Neuronal stem cell (in vitro differentiated cells): ENCODE data around the gene SCN5A.

ENCODE experiments used
- DNase-seq: peaks from one replicate; pipeline ENCODE4 v3.0.0-alpha.2; 2013; ENCODE audit warnings: low spot score
- H2AFZ ChIP-seq: one replicate; pipeline ENCODE4 v1.6.1; 2013; ENCODE audit warnings: mild to moderate bottlenecking, low read length, inconsistent platforms
- H2AK5ac ChIP-seq: 2 replicates; pipeline ENCODE4 v1.6.1; 2013; ENCODE audit warnings: low read depth, mild to moderate bottlenecking, inconsistent platforms, low read length, moderate library complexity, mixed read lengths
- H2BK120ac ChIP-seq: 2 replicates; pipeline ENCODE4 v1.6.1; 2013; ENCODE audit warnings: low read depth, mild to moderate bottlenecking, inconsistent platforms, low read length, moderate library complexity, mixed read lengths
- H2BK12ac ChIP-seq: one replicate; pipeline ENCODE4 v1.6.1; 2013; ENCODE audit warnings: low read length, inconsistent platforms
- H2BK15ac ChIP-seq: 2 replicates; pipeline ENCODE4 v1.6.1; 2013; ENCODE audit warnings: mild to moderate bottlenecking, low read length, inconsistent platforms, mixed read lengths
- H2BK5ac ChIP-seq: one replicate; pipeline ENCODE4 v1.6.1; 2013; ENCODE audit warnings: inconsistent platforms, mild to moderate bottlenecking, low read length, moderate library complexity
- H3K14ac ChIP-seq: one replicate; pipeline ENCODE4 v1.6.1; 2013; ENCODE audit warnings: low read length, inconsistent platforms
- H3K18ac ChIP-seq: 2 replicates; pipeline ENCODE4 v1.6.1; 2013; ENCODE audit warnings: low read length, inconsistent platforms
- H3K23ac ChIP-seq: 2 replicates; pipeline ENCODE4 v1.6.1; 2013; ENCODE audit warnings: low read depth, mild to moderate bottlenecking, mixed read lengths, low read length, inconsistent platforms; ENCODE audit not compliant: poor library complexity
- H3K27ac ChIP-seq: replicated peaks from 3 replicates; pipeline ENCODE4 v1.5.1; 2013; ENCODE audit warnings: low read length, inconsistent platforms
- H3K27me3 ChIP-seq, 3 experiments: 2 replicates each; pipeline ENCODE4 v1.6.1; 2013; ENCODE audit warnings: low read length in 3 of 3, mild to moderate bottlenecking in 2 of 3, inconsistent platforms in 1 of 3, low read depth in 1 of 3, mixed read lengths in 1 of 3, moderate library complexity in 1 of 3; ENCODE audit not compliant: control insufficient read depth in 3 of 3, insufficient read depth in 3 of 3
- H3K36me3 ChIP-seq, 2 donors: replicated peaks in 1 of 2; 2 replicates each; pipeline ENCODE4 v1.6.1; 2013; ENCODE audit warnings: low read length in 2 of 2; ENCODE audit not compliant: control insufficient read depth in 2 of 2, insufficient read depth in 2 of 2
- H3K4ac ChIP-seq: 2 replicates; pipeline ENCODE4 v1.6.1; 2013; ENCODE audit warnings: inconsistent platforms, mild to moderate bottlenecking, low read length, moderate library complexity
- H3K4me1 ChIP-seq, 2 donors: 1 replicate in 1 of 2; 2 replicates in 1 of 2; pipeline ENCODE4 v1.6.1; 2013; ENCODE audit warnings: low read length in 2 of 2, low read depth in 1 of 2; ENCODE audit not compliant: control insufficient read depth in 2 of 2, insufficient read depth in 1 of 2
- H3K4me2 ChIP-seq: one replicate; pipeline ENCODE4 v1.6.1; 2013; ENCODE audit warnings: mild to moderate bottlenecking, low read length, inconsistent platforms; ENCODE audit not compliant: insufficient read depth, poor library complexity, severe bottlenecking
- H3K4me3 ChIP-seq, 2 donors: 2 replicates each; pipeline ENCODE4 v1.5.1; 2013; ENCODE audit warnings: low read length in 2 of 2, mild to moderate bottlenecking in 2 of 2, inconsistent platforms in 1 of 2, moderate library complexity in 1 of 2
- H3K79me1 ChIP-seq: one replicate; pipeline ENCODE4 v1.6.1; 2013; ENCODE audit warnings: low read depth, mild to moderate bottlenecking, inconsistent platforms, low read length, moderate library complexity
- H3K9ac ChIP-seq: one replicate; pipeline ENCODE4 v1.6.1; 2013; ENCODE audit warnings: mild to moderate bottlenecking, low read depth, low read length, inconsistent platforms; ENCODE audit not compliant: poor library complexity
- H3K9me3 ChIP-seq, 2 donors: replicated peaks in 1 of 2; 2 replicates each; pipeline versions ENCODE3 to v1.6.1; 2013; ENCODE audit warnings: low read length in 2 of 2, mild to moderate bottlenecking in 2 of 2, inconsistent platforms in 1 of 2, low read depth in 1 of 2, mixed read lengths in 1 of 2, moderate library complexity in 1 of 2; ENCODE audit not compliant: control insufficient read depth in 2 of 2, insufficient read depth in 1 of 2
- H4K8ac ChIP-seq: one replicate; pipeline ENCODE4 v1.6.1; 2013; ENCODE audit warnings: low read depth, mild to moderate bottlenecking, inconsistent platforms, low read length, moderate library complexity
- H4K91ac ChIP-seq: one replicate; pipeline ENCODE4 v1.6.1; 2013; ENCODE audit warnings: low read length, low read depth, mild to moderate bottlenecking, inconsistent platforms; ENCODE audit not compliant: poor library complexity
- WGBS, 2 donors: extraction: QIAGEN DNeasy Blood & Tissue Kit; methylation state at CpG; one replicate each; pipeline ENCODE4 v1.1.7; 2013; ENCODE audit warnings: missing lambda C conversion rate in 2 of 2, mixed read lengths in 1 of 2; ENCODE audit not compliant: insufficient read length in 2 of 2, insufficient replicate concordance in 1 of 2; ENCODE audit errors: extremely low coverage in 2 of 2; 5-methylcytosine and 5-hydroxymethylcytosine counted together

Gene SCN5A

DNA sequence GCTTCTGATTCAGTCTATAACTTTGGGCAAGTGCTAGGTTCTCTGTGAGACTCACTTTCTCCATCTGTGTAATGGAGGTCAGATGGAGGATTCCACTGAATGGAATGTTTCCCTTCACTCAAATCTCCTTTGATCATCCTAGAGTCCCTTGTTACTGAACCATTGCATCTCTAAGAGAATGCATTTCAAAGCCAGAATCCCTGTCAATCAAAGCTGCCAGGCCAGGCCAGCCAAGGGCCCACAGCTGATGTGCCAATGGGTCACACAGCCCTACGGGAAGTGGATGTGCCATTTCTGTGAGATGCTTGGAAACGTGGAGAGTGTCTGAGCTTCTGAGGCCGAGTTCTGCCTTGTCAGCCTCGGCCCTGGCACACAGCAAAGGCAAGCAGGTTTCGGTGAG is 32.4 kb downstream of the SCN5A start:
- Histone ChIP-seq H3K4me1 (peaks cover 0 to 12% of the 10 kb centered on the region in 2 donors), H2BK120ac (no peak overlapping the region), H3K27ac (no peak overlapping the region), H3K23ac (no peak overlapping the region), H2BK12ac (no peak overlapping the region), H3K4me3 (no peak overlapping the region), H3K9ac (no peak overlapping the region), H3K36me3 (no peaks in the 10 kb centered on the region), H3K27me3 (peaks cover 0 to 19% (median 0%) of the 10 kb centered on the region in 3 experiments), H2BK5ac (no peak overlapping the region), H3K18ac (no peak overlapping the region), H4K91ac (no peak overlapping the region), H3K4me2 (no peak overlapping the region), H3K9me3 (no peaks in the 10 kb centered on the region), H3K79me1 (no peaks in the 10 kb centered on the region), H2AFZ (no peak overlapping the region), H3K4ac (no peak overlapping the region), H2AK5ac (no peak overlapping the region), H2BK15ac (peak overlapping the region; percentile 30), H3K14ac (no peak overlapping the region), H4K8ac (no peak overlapping the region)
- no peak for DNase-seq
- WGBS, 2 donors, result no CpG with 5 or more reads among the region's 5 CpGs

DNA sequence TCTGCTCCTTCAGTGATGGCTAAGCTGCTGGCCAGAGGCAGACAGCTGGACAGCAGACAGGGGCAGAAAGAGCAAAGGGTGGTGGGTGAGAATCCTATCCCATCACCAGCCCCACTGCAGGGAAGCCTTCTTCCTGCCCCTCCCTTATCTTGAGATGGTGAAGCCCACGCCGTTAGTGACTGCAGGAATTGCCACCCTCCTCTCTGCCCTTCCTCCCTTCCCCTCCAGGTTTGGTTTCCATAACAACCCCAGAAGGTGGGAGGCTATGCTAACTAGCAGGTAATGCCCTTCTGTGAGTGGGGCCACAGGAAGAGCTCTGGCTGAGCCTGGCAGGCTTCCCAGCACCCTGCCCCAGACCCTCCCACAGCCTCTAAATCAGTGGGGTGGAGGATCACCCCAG is 32.8 kb downstream of the SCN5A start:
- WGBS, 2 donors, result no CpG with 5 or more reads among the region's 2 CpGs
- Histone ChIP-seq H3K18ac (no peak overlapping the region), H3K4me1 (peaks cover 0 to 12% of the 10 kb centered on the region in 2 donors), H4K8ac (no peak overlapping the region), H4K91ac (no peak overlapping the region), H2AFZ (no peak overlapping the region), H2BK5ac (no peak overlapping the region), H3K9me3 (no peaks in the 10 kb centered on the region), H3K36me3 (no peaks in the 10 kb centered on the region), H3K14ac (no peak overlapping the region), H3K27me3 (peaks cover 0 to 18% (median 0%) of the 10 kb centered on the region in 3 experiments), H3K79me1 (no peaks in the 10 kb centered on the region), H3K4ac (no peak overlapping the region), H2BK15ac (no peak overlapping the region), H3K9ac (no peak overlapping the region), H3K27ac (no peak overlapping the region), H2AK5ac (no peak overlapping the region), H3K4me3 (no peak overlapping the region), H2BK12ac (no peak overlapping the region), H3K23ac (no peak overlapping the region), H3K4me2 (no peak overlapping the region), H2BK120ac (no peak overlapping the region)
- no peak for DNase-seq

GRCh38 chr3:38616111-38616510 is 33.4 kb downstream of the SCN5A start:
- H3K27me3 ChIP-seq, result peaks cover 0 to 16% (median 0%) of the 10 kb centered on the region in 3 experiments
- H2AK5ac ChIP-seq, result no peak overlapping the region
- H3K4me3 ChIP-seq, result no peak overlapping the region
- no peak for DNase-seq
- H2BK120ac ChIP-seq, result no peak overlapping the region
- no peaks in the 10 kb centered on the region for H3K36me3 ChIP-seq
- H3K18ac ChIP-seq, result no peak overlapping the region
- no peak overlapping the region for H2AFZ ChIP-seq
- no peak overlapping the region for H3K27ac ChIP-seq
- H2BK15ac ChIP-seq, result no peak overlapping the region
- no peak overlapping the region for H4K91ac ChIP-seq
- H3K4ac ChIP-seq, result no peak overlapping the region
- H2BK5ac ChIP-seq, result no peak overlapping the region
- no peak overlapping the region for H3K4me2 ChIP-seq
- H4K8ac ChIP-seq, result no peak overlapping the region
- H3K4me1 ChIP-seq, result peaks cover 0 to 12% of the 10 kb centered on the region in 2 donors
- no peak overlapping the region for H3K23ac ChIP-seq
- no peak overlapping the region for H3K14ac ChIP-seq
- no peaks in the 10 kb centered on the region for H3K9me3 ChIP-seq
- H3K9ac ChIP-seq, result no peak overlapping the region
- WGBS, 2 donors, result no CpG with 5 or more reads among the region's 1 CpG
- no peak overlapping the region for H2BK12ac ChIP-seq
- no peaks in the 10 kb centered on the region for H3K79me1 ChIP-seq

DNA sequence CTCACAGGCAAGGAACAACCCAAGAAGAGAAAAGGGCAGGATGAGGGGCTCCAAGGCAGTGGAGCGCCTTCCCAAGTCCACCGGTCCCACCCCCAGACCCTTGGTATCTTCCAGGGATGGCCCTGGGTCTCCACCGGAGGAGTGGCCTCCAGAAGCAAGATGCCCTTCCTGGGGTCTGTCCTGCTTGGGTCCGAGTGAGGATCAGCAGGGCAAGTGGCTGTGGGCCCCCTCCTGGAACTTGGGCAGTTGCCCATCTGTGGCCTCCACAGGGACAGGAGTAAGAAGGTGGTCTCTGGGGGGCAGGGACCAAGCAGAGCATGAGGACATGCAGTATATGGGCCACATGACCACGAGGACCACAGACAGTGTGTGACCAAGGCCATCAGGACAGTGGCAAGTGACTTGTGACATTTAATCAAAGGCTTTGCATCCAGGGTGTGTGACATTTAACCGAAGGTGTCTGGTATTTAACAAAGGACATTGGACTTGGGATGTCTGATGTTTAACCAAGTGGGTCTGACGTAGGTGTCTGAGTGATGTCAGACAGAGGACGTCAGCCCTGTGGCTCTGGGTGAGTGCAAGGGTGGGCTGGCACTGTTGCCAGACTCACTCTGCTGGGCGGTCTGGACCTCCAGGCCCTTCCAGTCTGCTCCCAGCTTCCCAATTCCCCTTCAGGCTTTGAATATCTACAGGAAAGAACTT is 34.7 kb downstream of the SCN5A start:
- no peak overlapping the region for H2AFZ ChIP-seq
- H2BK15ac ChIP-seq, result no peak overlapping the region
- WGBS, 2 donors, result no CpG with 5 or more reads among the region's 9 CpGs
- H3K4ac ChIP-seq, result no peak overlapping the region
- no peak overlapping the region for H2BK120ac ChIP-seq
- H3K9ac ChIP-seq, result no peak overlapping the region
- H2BK12ac ChIP-seq, result no peak overlapping the region
- H4K91ac ChIP-seq, result no peak overlapping the region
- no peak for DNase-seq
- no peak overlapping the region for H3K18ac ChIP-seq
- H2AK5ac ChIP-seq, result no peak overlapping the region
- no peak overlapping the region for H3K4me3 ChIP-seq
- peaks cover 0 to 16% (median 0%) of the 10 kb centered on the region in 3 experiments for H3K27me3 ChIP-seq
- no peak overlapping the region for H2BK5ac ChIP-seq
- no peak overlapping the region for H3K4me2 ChIP-seq
- H3K4me1 ChIP-seq, result peaks cover 0 to 12% of the 10 kb centered on the region in 2 donors
- no peak overlapping the region for H4K8ac ChIP-seq
- H3K9me3 ChIP-seq, result no peaks in the 10 kb centered on the region
- H3K14ac ChIP-seq, result no peak overlapping the region
- no peak overlapping the region for H3K23ac ChIP-seq
- H3K79me1 ChIP-seq, result no peaks in the 10 kb centered on the region
- no peaks in the 10 kb centered on the region for H3K36me3 ChIP-seq
- H3K27ac ChIP-seq, result no peak overlapping the region
